Measurements from ENCODE around the gene MBD4. TPM values are rescaled to one million over a fixed set of nuclear protein-coding genes. Genes with fewer than 3 reads are reported as not detected.

Gene MBD4
- 22.0 to 26.0 TPM (median 25.1 TPM) in 5 replicates for total RNA-seq (2022; extraction: Qiagen RNA extraction; ENCODE audit: low read depth)

DNA sequence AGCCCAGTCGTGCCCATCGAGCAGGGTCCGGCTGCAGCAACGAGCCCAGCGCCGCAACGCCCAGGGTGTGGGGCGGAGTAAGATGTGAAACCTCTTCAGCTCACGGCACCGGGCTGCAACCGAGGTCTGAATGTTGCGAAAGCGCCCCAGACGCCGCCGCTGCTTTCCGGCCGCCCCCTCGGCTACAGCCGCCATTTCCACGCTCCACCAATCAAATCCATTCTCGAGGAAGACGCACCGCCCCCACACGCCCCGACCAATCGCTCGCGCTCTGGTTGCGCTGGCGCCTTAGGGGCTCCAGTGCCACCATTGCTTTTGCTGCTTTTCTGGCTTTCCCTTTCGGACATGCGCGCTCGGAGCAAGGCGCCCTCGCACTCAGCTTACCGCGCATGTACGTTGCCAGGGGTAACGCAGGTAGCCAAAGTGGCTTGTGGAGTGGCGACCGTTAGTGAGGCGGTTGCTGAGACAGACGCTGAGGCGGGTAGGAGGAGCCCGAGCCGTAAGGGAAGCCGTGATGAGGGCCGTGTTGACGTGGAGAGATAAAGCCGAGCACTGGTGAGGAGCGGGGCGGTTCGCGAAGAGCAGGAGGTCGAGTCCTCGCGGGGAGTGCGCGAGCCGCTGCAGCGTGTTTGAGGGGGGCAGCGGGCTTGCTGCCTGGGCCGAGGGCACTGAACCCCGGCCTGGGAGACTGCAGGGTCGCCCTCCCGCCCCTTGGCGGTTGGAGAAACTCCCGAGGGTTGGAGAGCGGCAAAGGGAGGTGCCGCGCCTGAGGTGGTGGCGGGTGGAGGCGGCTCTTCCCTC is at the start of gene MBD4, which contains the start of gene IFT122:
Gene MBD4, minus strand, starts transcription at position 132 of the 801 bp plus-strand sequence. Its CDS starts 115 bp downstream, at position 17.
Gene IFT122, plus strand, starts transcription at position 408 of the 801 bp plus-strand sequence. Its CDS starts 107 bp downstream, at position 515.

DNA sequence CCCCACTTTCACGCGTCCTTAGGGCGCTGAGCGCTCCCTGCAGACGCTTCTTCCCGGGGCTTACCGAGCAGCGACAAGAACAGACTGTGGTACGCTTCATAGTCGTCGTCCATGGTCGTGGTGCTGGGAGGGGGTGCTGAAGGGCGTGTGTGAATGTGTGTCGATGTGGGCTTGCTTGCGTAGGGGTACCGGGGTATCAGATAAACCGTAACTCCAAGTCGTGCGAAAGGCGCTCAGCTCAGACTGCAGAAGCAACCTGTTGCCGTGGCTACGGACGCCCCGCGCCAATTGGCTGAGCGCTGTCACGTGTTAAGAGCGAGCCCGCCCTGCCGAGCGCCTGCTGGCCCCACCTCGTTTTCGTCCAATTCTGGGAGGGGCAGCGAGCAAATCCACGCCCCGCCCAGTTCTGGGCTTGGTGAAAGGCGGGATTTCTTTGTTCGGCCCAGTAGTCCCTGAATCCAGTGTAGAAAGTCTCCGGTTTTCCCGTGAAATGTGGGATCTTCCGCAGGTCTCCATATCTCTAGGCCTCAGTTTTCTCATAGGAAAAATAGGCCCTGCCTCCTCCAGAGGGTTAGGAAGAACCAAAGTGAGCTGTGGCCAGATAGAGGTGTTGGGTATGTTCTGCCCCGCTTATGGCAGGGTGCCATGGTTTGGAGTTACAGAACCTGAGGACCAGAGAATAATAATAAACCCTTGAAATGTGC is 11.2 kb downstream of the MBD4 start, which contains the start of gene EFCAB12:
Gene EFCAB12, minus strand, starts transcription at position 261 of the 704 bp plus-strand sequence. Its CDS starts 148 bp downstream, at position 113.

Other genes starting within 250 kb of the MBD4 start
- 71.7 to 86.4 TPM (median 84.9 TPM) in 5 replicates for gene COPG1, start 190.3 kb downstream of the MBD4 start, total RNA-seq (2022; extraction: Qiagen RNA extraction; ENCODE audit: low read depth)
- gene HMCES, start 161.1 kb downstream of the MBD4 start, total RNA-seq (2022; extraction: Qiagen RNA extraction; ENCODE audit: low read depth), result 41.8 to 49.0 TPM (median 44.8 TPM) in 5 replicates
- 0.39 to 0.82 TPM (median 0.70 TPM) in 5 replicates for gene EFCAB12, start 11.3 kb downstream of the MBD4 start, total RNA-seq (2022; extraction: Qiagen RNA extraction; ENCODE audit: low read depth)
- gene IFT122, start 276 bp upstream of the MBD4 start, total RNA-seq (2022; extraction: Qiagen RNA extraction; ENCODE audit: low read depth), result 11.7 to 14.0 TPM (median 13.6 TPM) in 5 replicates
- not detected in 5 replicates for gene RHO, start 88.7 kb upstream of the MBD4 start, total RNA-seq (2022; extraction: Qiagen RNA extraction; ENCODE audit: low read depth)
- gene H1-8, start 103.2 kb upstream of the MBD4 start, total RNA-seq (2022; extraction: Qiagen RNA extraction; ENCODE audit: low read depth), result not detected in 5 replicates
- gene PLXND1, start 166.7 kb upstream of the MBD4 start, total RNA-seq (2022; extraction: Qiagen RNA extraction; ENCODE audit: low read depth), result 78.3 to 95.3 TPM (median 82.5 TPM) in 5 replicates

All from A549 treated with RU486 at 1 μM for 4 hours (cell line).